H1 (cell line): ENCODE measurements around the gene WNT7A. TPM values are rescaled to one million over a fixed set of nuclear protein-coding genes. Genes with fewer than 3 reads are reported as not detected.

Experiments used
- CTCF ChIA-PET: fragments of 300-600 bp; sonication (Branson Sonifier 250); formaldehyde crosslinking; loops from one replicate; lab custom pipeline; 2021; ENCODE audit not compliant: partially characterized antibody; lab: Charles Lee
- POLR2A ChIA-PET: fragments of 300-600 bp; sonication (Branson Sonifier 250); formaldehyde crosslinking; loops from one replicate; lab custom pipeline; 2021; ENCODE audit warnings: inconsistent platforms; ENCODE audit not compliant: partially characterized antibody; lab: Charles Lee
- DNase-seq, 2 experiments: peaks; one replicate each; pipeline versions ENCODE4 v3.0.0 to v3.0.0-alpha.2; 2010 to 2022; ENCODE audit warnings: low spot score in 2 of 2, low read depth in 1 of 2, mixed read lengths in 1 of 2
- FAIRE-seq: peaks from 2 replicates; lab custom pipeline; 2011; peaks lifted over from hg19 to GRCh38; lab: Jason Lieb, UNC
- H2AFZ ChIP-seq: 2 replicates; pipeline ENCODE4 v1.8.1; 2012; ENCODE audit warnings: low read length, inconsistent platforms
- H2AK5ac ChIP-seq: 2 replicates; pipeline ENCODE4 v1.6.1; 2013; ENCODE audit warnings: low read depth, low read length
- H2BK120ac ChIP-seq: replicated peaks from 2 replicates; pipeline ENCODE3; 2013; ENCODE audit warnings: low read depth, low read length, inconsistent platforms
- H2BK12ac ChIP-seq: 2 replicates; pipeline ENCODE4 v1.6.1; 2013; ENCODE audit warnings: low read depth, low read length
- H2BK15ac ChIP-seq: 2 replicates; pipeline ENCODE4 v1.6.1; 2013; ENCODE audit warnings: low read length
- H2BK20ac ChIP-seq: 2 replicates; pipeline ENCODE4 v1.6.1; 2013; ENCODE audit warnings: low read length
- H2BK5ac ChIP-seq: 2 replicates; pipeline ENCODE4 v1.6.1; 2013; ENCODE audit warnings: low read depth, low read length
- H3K14ac ChIP-seq: 2 replicates; pipeline ENCODE4 v1.6.1; 2013; ENCODE audit warnings: inconsistent platforms; ENCODE audit not compliant: insufficient read length
- H3K18ac ChIP-seq: 2 replicates; pipeline ENCODE4 v1.6.1; 2013; ENCODE audit warnings: low read length; ENCODE audit errors: extremely low read depth
- H3K23ac ChIP-seq: 2 replicates; pipeline ENCODE4 v1.6.1; 2013; ENCODE audit warnings: inconsistent platforms; ENCODE audit not compliant: insufficient read length
- H3K23me2 ChIP-seq: 2 replicates; pipeline ENCODE4 v1.6.1; 2013; ENCODE audit warnings: low read depth, low read length
- H3K27ac ChIP-seq: 2 replicates; pipeline ENCODE4 v1.6.1; 2011; ENCODE audit warnings: low read depth, low read length, inconsistent platforms
- H3K27me3 ChIP-seq, 4 experiments: replicated peaks in 1 of 4; 1 replicate in 1 of 4; 2 replicates in 3 of 4; pipeline versions ENCODE4 v1.6.1 to v1.8.1; 2011 to 2013; ENCODE audit warnings: low read length in 3 of 4, mild to moderate bottlenecking in 3 of 4, inconsistent platforms in 2 of 4, mixed read lengths in 2 of 4, moderate library complexity in 1 of 4; ENCODE audit not compliant: control insufficient read depth in 3 of 4, insufficient read depth in 3 of 4; ENCODE audit errors: extremely low read depth in 1 of 4
- H3K36me3 ChIP-seq, 4 experiments: 2 replicates each; pipeline versions ENCODE4 v1.6.1 to v1.8.1; 2011 to 2013; ENCODE audit warnings: mild to moderate bottlenecking in 4 of 4, low read length in 3 of 4, moderate library complexity in 2 of 4, control low read depth in 1 of 4, inconsistent platforms in 1 of 4; ENCODE audit not compliant: insufficient read depth in 4 of 4, control insufficient read depth in 2 of 4
- H3K4ac ChIP-seq: replicated peaks from 2 replicates; pipeline ENCODE3; 2013; ENCODE audit warnings: low read length, low read depth, mixed read lengths, inconsistent platforms; ENCODE audit not compliant: insufficient read length
- H3K4me1 ChIP-seq, 4 experiments: replicated peaks in 1 of 4; 1 replicate in 1 of 4; 2 replicates in 3 of 4; pipeline versions ENCODE4 v1.6.1 to v1.8.1; 2011 to 2013; ENCODE audit warnings: low read length in 3 of 4, inconsistent platforms in 2 of 4, mixed read lengths in 1 of 4; ENCODE audit not compliant: insufficient read depth in 4 of 4, control insufficient read depth in 3 of 4
- H3K4me2 ChIP-seq, 2 experiments: 2 replicates each; pipeline versions ENCODE4 v1.6.1 to v1.8.1; 2011 to 2013; ENCODE audit warnings: low read depth in 2 of 2, low read length in 2 of 2, control low read depth in 1 of 2, inconsistent platforms in 1 of 2, mild to moderate bottlenecking in 1 of 2; ENCODE audit not compliant: insufficient read depth in 1 of 2
- H3K4me3 ChIP-seq, 4 experiments: fragments of 200-600, 300-600 bp in 1 of 4; sonication (generic), shearing (Covaris generic), sonication (Bioruptor Twin) in 1 of 4; 2 replicates each; pipeline versions ENCODE4 v1.5.1 to v1.8.1; 2011 to 2016; ENCODE audit warnings: low read length in 4 of 4, low read depth in 3 of 4, control low read depth in 2 of 4, inconsistent platforms in 2 of 4, mild to moderate bottlenecking in 2 of 4, mixed read lengths in 1 of 4, moderate library complexity in 1 of 4; ENCODE audit not compliant: insufficient read depth in 2 of 4; ENCODE audit errors: extremely low read depth in 1 of 4
- H3K56ac ChIP-seq: replicated peaks from 2 replicates; pipeline ENCODE3; 2013; ENCODE audit warnings: low read depth, mild to moderate bottlenecking, mixed read lengths, low read length, inconsistent platforms; ENCODE audit not compliant: insufficient read length
- H3K79me1 ChIP-seq: 2 replicates; pipeline ENCODE4 v1.6.1; 2013; ENCODE audit warnings: low read depth, low read length, control low read depth
- H3K79me2 ChIP-seq, 2 experiments: 2 replicates each; pipeline versions ENCODE4 v1.6.1 to v1.8.1; 2012 to 2013; ENCODE audit warnings: low read length in 2 of 2, mild to moderate bottlenecking in 2 of 2, inconsistent platforms in 1 of 2; ENCODE audit not compliant: insufficient read depth in 2 of 2, control insufficient read depth in 1 of 2
- H3K9ac ChIP-seq, 4 experiments: replicated peaks in 1 of 4; 1 replicate in 1 of 4; 2 replicates in 3 of 4; pipeline versions ENCODE4 v1.6.1 to v1.8.1; 2011 to 2013; ENCODE audit warnings: low read depth in 3 of 4, low read length in 3 of 4, control low read depth in 2 of 4, mild to moderate bottlenecking in 2 of 4, moderate library complexity in 2 of 4, inconsistent platforms in 1 of 4; ENCODE audit errors: extremely low read depth in 1 of 4
- H3K9me3 ChIP-seq, 2 experiments: 2 replicates each; pipeline versions ENCODE4 v1.6.1 to v1.8.1; 2012 to 2013; ENCODE audit warnings: mild to moderate bottlenecking in 2 of 2, moderate library complexity in 2 of 2, control low read depth in 1 of 2, inconsistent platforms in 1 of 2, low read depth in 1 of 2, low read length in 1 of 2, mixed read lengths in 1 of 2; ENCODE audit not compliant: insufficient read depth in 2 of 2
- H4K20me1 ChIP-seq, 2 experiments: replicated peaks in 1 of 2; 2 replicates each; pipeline versions ENCODE3 to v1.8.1; 2011 to 2013; ENCODE audit warnings: inconsistent platforms in 2 of 2, low read length in 2 of 2, mild to moderate bottlenecking in 1 of 2; ENCODE audit not compliant: insufficient read depth in 2 of 2, control insufficient read depth in 1 of 2
- H4K5ac ChIP-seq: 2 replicates; pipeline ENCODE4 v1.6.1; 2013; ENCODE audit warnings: low read length, low read depth, mixed read lengths, inconsistent platforms; ENCODE audit not compliant: insufficient read length
- H4K8ac ChIP-seq: 2 replicates; pipeline ENCODE4 v1.8.0; 2013; ENCODE audit warnings: mild to moderate bottlenecking, moderate library complexity, low read length, inconsistent platforms; ENCODE audit not compliant: insufficient read depth; ENCODE audit errors: extremely low read depth
- H4K91ac ChIP-seq: replicated peaks from 2 replicates; pipeline ENCODE3; 2013; ENCODE audit warnings: low read length, mixed read lengths, inconsistent platforms; ENCODE audit not compliant: insufficient read length
- NRF1 ChIP-seq: IDR thresholded peaks from 2 replicates; pipeline ENCODE4 v1.6.1; 2011; ENCODE audit warnings: mild to moderate bottlenecking, low read depth, low read length, improper control_type of control experiment
- RBBP5 ChIP-seq: IDR thresholded peaks from 2 replicates; pipeline ENCODE4 v1.7.1; 2012; ENCODE audit warnings: low read depth, mild to moderate bottlenecking, inconsistent platforms, low read length, moderate library complexity, borderline replicate concordance
- SIN3A ChIP-seq, 2 experiments: IDR thresholded peaks in 1 of 2; conservative IDR thresholded peaks in 1 of 2; 2 replicates each; pipeline ENCODE4 v1.6.1; 2011 to 2012; ENCODE audit warnings: low read length in 2 of 2, improper control_type of control experiment in 1 of 2, low read depth in 1 of 2, mild to moderate bottlenecking in 1 of 2
- TCF12 ChIP-seq: IDR thresholded peaks from 2 replicates; pipeline ENCODE4 v1.6.1; 2011; ENCODE audit warnings: low read depth, mild to moderate bottlenecking, low read length
- WGBS, 2 experiments: shearing (Covaris generic) in 1 of 2; methylation state at CpG; one replicate each; pipeline versions ENCODE4 v1.1.6 to v1.1.7; 2013 to 2015; ENCODE audit warnings: low lambda C conversion rate in 2 of 2, mixed read lengths in 2 of 2, inconsistent platforms in 1 of 2, low coverage in 1 of 2, missing lambda C conversion rate in 1 of 2; ENCODE audit not compliant: insufficient replicate concordance in 2 of 2, insufficient coverage in 1 of 2, insufficient read length in 1 of 2; ENCODE audit errors: extremely low coverage in 1 of 2, missing lambda C conversion rate in 1 of 2; 5-methylcytosine and 5-hydroxymethylcytosine counted together
- polyA plus RNA-seq, 7 experiments: library from polyadenylated mRNA; depleted of rRNA in 3 of 7; stranded (reverse) in 5 of 7; unstranded in 2 of 7; fragments of >200 nt in 5 of 7; fragments of 200-250 nt in 2 of 7; gene quantifications; 1 replicate in 5 of 7; 2 replicates in 1 of 7; 4 replicates in 1 of 7; pipeline versions ENCODE4 v1.2.1 to v1.2.3, GENCODE V29; 2011 to 2013; ENCODE audit warnings: missing spikeins in 2 of 7, mixed read lengths in 2 of 7
- total RNA-seq: library from RNA; stranded (reverse); fragmentation: NEBNext Ultra II Directional; extraction: Animal tissue kit (Norgen Biotek cat#: 25700); gene quantifications from 2 replicates; pipeline ENCODE4 v1.2.1, GENCODE V29; 2021

WNT7A gene
- total and polyA plus RNA-seq, 2 of the 8 experiments (the other 6 are each of a cell fraction or from before 2014, with no cell fraction given) = 0.02 TPM; not detected in 1

GRCh38 chr3:13781417-13781816, 98.5 kb downstream of the WNT7A start:
- Histone ChIP-seq H2BK20ac (no peak overlapping the region), H4K91ac (no peak overlapping the region), H3K23ac (no peak overlapping the region), H3K4me2 (no peak overlapping the region), H3K79me2 (no peaks in the 10 kb centered on the region), H3K27ac (no peak overlapping the region), H2BK120ac (no peak overlapping the region), H4K5ac (no peak overlapping the region), H4K20me1 (no peaks in the 10 kb centered on the region), H3K4me1 (peaks cover 0 to 14% (median 8%) of the 10 kb centered on the region in 4 experiments; a peak in 5 of 7 replicates), H4K8ac (peak overlapping the region; percentile 26; the same call in 1 of the 2 replicates), H3K36me3 (no peaks in the 10 kb centered on the region), H3K56ac (no peak overlapping the region), H3K4me3 (no peak overlapping the region), H2AFZ (no peak overlapping the region), H3K23me2 (0 out of 2 replicates have a peak, but pooled peaks cover 2% of the 10 kb centered on the region), H3K18ac (no peak overlapping the region), H2BK15ac (no peak overlapping the region), H3K4ac (no peak overlapping the region), H2AK5ac (no peak overlapping the region), H3K14ac (no peak overlapping the region), H3K79me1 (no peaks in the 10 kb centered on the region), H3K9me3 (no peaks in the 10 kb centered on the region), H3K9ac (no peak overlapping the region), H2BK12ac (no peak overlapping the region), H3K27me3 (0 out of 7 replicates have a peak, but pooled peaks cover 0 to 2% (median 0%) of the 10 kb centered on the region in 4 experiments), H2BK5ac (no peak overlapping the region)
- DNase-seq (no peak), FAIRE-seq (no peak)
- ChIA-PET CTCF (interaction anchor here (0.9 to 2.4 kb wide), 8 partner anchors 10 to 689 kb away, joined by 3 to 12 read pairs (median 4); no protein-coding TSS in a partner anchor), POLR2A (interaction anchor here (0.9 kb wide), 1 partner anchor 15 kb away, joined by 4 read pairs; no protein-coding TSS in a partner anchor)
- 85% methylated on average over 5 of the region's 5 CpGs; no CpG with 5 or more reads in 1 of the 2 experiments for WGBS, 2 experiments
- TF ChIP-seq RBBP5 (no peak), SIN3A (conservative IDR thresholded peaks at IDR 0.05 in 1 of 2, IDR thresholded peaks at IDR 0.05 in 1 of 2; ENCODE audit: low read depth in 1 of 2, low read length in 2 of 2) (no peak), TCF12 (no peak), NRF1 (no peak)
